ENCODE data around the gene PRKN.

DNA sequence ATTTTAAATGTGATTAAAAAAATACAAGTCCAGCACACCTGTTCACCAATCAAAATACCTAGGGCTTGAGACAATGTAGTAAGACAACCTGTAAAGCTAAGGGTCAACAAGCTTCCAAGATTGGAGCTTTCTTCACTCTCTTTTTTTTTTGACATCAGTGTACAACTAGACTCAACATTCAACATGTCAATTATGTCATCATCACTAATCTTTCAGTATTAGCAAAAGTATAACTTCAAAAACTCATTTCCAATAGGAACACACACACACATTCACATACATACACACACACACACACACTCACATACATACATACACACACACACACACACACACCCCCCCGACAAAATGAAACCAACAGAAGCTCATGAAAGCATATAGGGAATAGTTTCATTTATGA is 26.0 kb downstream of the PRKN start:
- TF ChIP-seq, protein P1, sequence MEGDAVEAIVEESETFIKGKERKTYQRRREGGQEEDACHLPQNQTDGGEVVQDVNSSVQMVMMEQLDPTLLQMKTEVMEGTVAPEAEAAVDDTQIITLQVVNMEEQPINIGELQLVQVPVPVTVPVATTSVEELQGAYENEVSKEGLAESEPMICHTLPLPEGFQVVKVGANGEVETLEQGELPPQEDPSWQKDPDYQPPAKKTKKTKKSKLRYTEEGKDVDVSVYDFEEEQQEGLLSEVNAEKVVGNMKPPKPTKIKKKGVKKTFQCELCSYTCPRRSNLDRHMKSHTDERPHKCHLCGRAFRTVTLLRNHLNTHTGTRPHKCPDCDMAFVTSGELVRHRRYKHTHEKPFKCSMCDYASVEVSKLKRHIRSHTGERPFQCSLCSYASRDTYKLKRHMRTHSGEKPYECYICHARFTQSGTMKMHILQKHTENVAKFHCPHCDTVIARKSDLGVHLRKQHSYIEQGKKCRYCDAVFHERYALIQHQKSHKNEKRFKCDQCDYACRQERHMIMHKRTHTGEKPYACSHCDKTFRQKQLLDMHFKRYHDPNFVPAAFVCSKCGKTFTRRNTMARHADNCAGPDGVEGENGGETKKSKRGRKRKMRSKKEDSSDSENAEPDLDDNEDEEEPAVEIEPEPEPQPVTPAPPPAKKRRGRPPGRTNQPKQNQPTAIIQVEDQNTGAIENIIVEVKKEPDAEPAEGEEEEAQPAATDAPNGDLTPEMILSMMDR (IDR thresholded peaks at IDR 0.05 in 8 of 11, conservative IDR thresholded peaks at IDR 0.05 in 3 of 11) = no peak
- TF ChIP-seq POLR2A (IDR thresholded peaks at IDR 0.05) (no peak), POLR2AphosphoS5 (IDR thresholded peaks at IDR 0.05) (no peak)
